H1 (cell line): ENCODE data around the gene TTC9. TPM values are rescaled to one million over a fixed set of nuclear protein-coding genes. Genes with fewer than 3 reads are reported as not detected.

Experiments used
- CHD7 ChIP-seq: fragments of 300-600 bp; sonication (generic); IDR thresholded peaks from 2 replicates; pipeline ENCODE4 v1.7.1; 2012; ENCODE audit warnings: low read length, moderate library complexity, mild to moderate bottlenecking, inconsistent platforms; ENCODE audit not compliant: insufficient replicate concordance
- polyA plus RNA-seq, 7 experiments: library from polyadenylated mRNA; depleted of rRNA in 3 of 7; stranded (reverse) in 5 of 7; unstranded in 2 of 7; fragments of >200 nt in 5 of 7; fragments of 200-250 nt in 2 of 7; gene quantifications; 1 replicate in 5 of 7; 2 replicates in 1 of 7; 4 replicates in 1 of 7; pipeline versions ENCODE4 v1.2.1 to v1.2.3, GENCODE V29; 2011 to 2013; ENCODE audit warnings: missing spikeins in 2 of 7, mixed read lengths in 2 of 7
- total RNA-seq: library from RNA; stranded (reverse); fragmentation: NEBNext Ultra II Directional; extraction: Animal tissue kit (Norgen Biotek cat#: 25700); gene quantifications from 2 replicates; pipeline ENCODE4 v1.2.1, GENCODE V29; 2021

TTC9 gene
- total and polyA plus RNA-seq, 2 of the 8 experiments (the other 6 are each of a cell fraction or from before 2014, with no cell fraction given): 21.0 to 29.5 TPM

- TF ChIP-seq CHD7: no peak
Observed at GRCh38 chr14:70643967-70644366, 2.3 kb downstream of the TTC9 start (continued).
